DMS53 treated with DMSO at 0.1 percent for 48 hours (cell line): ENCODE data around the gene PARD3.
A peak's percentile ranks its signal among the peaks of the same experiment; 100 is the strongest.

Experiments
- DNase-seq: peaks from one replicate; lab custom pipeline; 2025; ENCODE audit not compliant: unreplicated experiment; lab: John Stamatoyannopoulos, UW

Gene PARD3

DNA sequence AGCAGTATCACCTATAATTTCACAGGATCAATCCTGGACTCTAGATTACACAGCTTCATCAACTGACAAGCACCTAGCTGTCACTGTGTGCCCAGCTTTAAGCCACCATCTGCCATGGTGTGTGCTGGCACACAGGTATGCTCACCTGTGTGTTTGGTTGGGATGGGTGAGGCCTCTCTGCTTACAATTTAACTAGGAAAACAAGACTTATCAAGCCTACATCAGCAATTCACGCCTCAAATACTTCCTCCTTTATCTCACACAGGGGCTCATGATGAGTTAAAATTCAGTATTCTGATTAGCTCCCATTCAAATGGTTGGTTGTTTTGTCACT is 608.2 kb downstream of the PARD3 start:
- no peak for DNase-seq

DNA sequence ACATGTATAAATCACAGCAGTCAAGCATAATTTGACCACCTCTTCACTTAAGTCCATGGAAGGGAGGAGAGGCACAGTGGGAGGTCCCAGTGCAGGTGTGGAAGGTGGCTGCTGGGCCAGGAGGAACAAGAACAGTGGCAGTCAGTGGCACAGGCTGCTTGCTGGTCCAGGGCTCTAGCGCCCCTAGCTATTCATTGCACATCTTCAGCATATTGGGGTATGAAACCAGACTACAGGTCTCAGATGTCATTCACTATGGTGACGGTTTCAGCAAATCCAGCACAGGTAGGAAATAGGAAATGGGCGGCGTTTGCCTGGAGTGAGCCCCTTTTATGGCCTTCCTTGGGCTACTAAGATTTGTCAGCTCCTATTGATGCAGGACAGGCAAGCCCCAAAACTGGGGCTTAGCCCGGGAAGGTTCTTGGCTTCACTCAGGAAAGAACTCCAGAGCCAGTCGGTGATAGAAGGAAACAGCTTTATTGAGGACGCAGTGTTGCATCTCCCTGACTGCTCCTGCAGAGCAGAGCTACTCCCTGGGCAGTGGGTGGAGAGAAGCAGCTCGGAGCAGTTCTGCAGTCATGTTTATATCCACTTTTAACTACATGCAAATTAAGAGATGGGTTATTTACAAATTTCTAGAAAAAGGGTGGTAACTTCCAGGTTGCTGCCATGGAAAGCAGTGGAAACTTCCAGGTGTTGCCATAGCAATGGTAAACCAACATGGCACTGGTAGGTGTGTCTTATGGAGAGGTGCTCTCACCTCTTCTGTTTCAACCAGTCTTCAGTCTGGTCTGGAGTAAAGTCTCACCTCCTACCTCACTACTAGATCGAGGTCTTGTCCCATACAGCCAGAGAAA is 608.8 kb downstream of the PARD3 start:
- DNase-seq: no peak

DNA sequence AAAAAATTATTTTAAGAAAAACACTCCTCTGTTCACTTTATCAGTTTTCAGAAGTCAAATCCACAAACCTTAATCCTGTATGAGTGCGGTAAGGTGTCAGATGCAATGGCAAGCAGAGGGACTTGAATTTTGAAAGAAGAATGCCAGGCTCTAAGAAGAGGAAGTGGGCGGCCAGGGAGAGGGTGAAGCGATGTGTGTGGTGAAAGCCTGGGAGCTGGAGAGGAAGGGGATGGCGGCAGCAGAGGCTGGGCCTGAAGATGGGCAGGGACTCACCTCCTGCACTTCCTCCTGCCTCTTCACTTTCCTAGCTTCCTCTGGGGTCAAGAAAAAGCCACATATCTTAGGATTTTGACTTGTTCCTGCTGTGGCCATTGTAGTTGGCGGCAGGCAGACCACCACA is 609.6 kb downstream of the PARD3 start:
- no peak for DNase-seq

DNA sequence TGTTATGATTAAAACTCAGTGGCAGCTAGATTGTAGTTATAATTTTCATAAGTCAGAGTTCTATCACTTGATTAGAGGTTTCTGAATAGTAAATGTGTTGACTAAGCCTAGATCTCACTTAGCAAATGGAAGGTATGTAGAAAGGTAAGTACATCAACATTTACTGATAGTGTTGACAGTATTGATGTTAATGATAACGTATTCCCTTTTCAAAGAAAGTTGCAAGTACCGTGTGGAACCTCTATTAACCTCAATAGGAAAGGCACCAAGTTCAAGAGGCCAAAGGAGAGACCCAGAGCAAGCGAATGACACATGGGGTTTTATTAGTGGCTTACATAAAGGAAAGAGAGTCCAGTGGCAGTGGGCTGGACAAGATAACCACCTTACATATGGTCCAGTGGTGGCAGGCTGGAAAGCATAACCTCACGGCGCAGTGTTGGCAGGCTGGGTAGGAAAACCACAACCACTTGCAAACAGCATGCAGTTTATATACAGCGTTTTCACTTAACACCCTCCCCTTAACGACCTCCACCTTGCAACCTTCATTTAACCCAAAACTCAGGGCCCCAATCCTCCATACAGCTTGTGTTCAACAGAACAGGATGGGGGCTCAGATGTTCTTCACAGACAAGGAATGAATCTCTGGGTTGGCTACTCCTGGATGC is 611.0 kb downstream of the PARD3 start:
- DNase-seq: no peak

DNA sequence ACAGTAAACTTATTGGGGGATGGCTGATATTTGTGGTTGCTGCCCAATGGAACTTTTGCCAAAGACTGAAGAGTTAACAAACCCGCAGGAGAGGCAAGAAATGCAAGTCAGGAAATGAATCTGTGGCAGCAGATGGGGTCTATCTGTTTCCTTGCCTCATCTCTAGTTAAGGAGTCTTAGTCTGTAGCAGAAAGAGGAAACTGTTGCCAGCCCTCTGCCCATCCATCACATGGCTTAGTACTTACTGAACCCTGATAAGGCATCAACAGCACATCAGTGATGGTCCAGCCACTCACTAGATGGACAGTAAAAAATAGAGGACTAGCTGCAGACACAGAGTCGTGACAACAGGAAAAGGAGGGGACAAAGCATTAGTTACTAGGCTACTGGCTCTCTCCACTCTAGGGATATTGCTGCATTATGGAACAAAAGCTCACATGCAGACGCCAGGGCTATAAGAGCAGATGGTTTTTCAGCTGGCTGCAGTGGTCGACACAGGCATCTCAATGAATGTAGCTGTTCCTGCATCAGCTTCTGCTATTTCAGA is 614.7 kb downstream of the PARD3 start:
- DNase-seq: no peak

DNA sequence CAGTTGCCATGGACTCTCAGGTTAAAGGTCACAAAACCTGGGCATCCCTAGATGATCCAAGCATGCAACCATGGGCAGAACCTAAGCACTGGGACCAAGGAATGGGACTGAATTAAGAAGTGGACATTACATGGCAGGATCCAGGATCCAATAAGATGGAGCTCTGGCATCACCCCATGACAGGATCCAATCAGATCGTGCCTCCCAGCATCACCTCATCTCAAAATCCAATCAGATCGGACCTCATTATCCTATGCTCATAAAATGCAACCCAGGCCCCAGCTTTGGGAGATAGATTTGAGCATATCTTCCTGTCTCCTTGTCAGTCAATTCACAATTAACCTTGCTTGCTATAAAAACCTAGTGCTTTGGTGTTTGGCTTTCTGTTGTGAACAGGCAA is 616.1 kb downstream of the PARD3 start:
- no peak for DNase-seq

DNA sequence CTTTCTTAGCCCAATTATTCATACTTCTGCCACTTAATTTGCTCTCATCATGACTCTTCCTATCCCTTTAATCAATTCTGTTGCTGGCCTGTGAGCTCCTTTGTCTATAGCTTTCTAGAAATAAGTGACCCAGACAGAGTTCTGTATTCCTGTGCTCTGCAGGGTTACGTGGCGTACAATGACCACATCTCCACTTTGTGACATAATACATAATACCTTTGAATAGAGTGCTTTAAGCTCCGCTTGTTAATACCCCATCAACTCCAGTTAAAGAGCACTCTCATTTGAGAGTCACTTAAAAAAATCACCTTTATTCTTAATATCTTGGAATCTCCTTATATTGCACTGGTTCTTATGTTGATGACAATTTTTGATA is 619.0 kb downstream of the PARD3 start:
- no peak for DNase-seq

DNA sequence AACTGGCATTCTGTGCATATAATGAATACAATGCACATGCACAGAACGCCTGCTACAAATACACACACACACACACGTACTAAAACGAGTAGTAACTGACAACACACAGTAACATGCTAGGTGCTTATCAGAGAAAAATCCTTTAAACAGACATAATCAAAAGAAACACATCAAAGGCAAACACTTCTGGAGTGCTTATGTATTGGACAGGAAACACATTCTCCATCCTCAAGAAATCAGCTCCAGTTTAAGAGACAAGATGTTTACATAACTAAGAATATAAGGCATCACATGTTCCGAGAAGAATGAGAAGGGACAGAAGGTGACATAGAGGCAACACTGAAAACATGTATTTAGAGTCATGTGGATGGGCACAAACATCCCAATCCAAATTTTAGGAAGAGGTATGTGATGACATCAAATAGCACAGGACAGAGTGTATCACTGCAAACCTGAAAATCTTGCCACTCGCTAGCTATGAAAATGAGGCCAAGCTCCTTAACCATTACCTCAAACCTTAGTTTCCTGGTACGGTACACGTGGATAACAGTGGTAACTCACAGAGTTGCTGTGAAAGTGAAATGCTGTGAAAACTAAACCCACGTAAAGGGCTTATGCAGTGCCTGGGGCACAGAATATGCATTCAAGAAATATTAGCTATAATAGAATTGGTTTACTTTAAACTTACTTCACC is 619.6 kb downstream of the PARD3 start:
- DNase-seq: peak; percentile 4

DNA sequence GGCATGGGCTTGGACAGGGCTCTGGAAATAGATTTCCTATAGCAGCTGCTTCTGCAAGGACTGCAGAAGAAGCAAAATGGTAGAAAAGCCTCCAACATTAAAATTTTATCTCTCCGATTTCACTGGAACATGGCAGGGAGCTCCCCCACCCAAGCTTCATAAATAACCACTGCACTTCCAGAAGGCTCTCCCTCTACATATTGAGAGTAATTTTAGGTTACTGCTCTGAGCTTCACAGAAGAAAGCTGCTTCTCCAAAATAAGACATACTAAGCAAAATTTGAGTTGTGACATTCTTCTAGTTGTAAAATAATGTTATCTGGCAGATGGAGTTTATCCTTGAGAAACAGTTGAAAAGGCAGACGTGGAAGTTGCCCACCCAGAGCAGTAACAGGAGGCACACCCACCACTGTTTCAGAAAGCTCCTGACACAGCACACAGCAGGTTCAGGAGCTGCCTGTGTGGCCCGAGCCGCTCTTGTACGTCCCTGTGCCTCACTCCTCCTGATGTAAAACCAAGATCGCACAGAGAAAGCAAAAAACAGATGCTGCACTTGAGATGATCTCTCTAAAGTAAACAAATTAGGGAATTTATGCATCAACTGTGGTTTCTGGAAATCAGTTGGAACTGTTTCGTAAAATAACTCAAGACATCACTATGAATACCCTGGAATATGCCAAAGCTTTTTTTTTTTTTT is 621.0 kb downstream of the PARD3 start:
- no peak for DNase-seq

DNA sequence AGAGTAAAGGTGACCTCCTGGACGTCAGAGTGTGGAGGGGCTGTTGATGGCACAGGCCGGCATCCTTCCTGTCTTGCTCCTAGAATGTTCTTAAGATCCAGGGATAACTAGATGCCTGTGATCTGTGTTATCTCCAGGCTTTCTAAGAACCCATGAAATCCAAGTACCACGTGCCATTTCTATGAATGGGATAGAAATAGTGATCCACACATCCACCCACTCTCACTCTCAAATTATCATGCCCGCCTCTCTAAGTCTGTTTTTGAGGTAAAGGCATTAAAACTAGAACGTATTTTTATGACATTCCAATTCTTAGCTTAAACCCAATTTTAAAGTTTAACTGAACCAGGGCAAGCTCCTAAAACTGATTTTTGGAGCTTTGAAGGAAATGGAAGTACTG is 622.5 kb downstream of the PARD3 start:
- DNase-seq: no peak

DNA sequence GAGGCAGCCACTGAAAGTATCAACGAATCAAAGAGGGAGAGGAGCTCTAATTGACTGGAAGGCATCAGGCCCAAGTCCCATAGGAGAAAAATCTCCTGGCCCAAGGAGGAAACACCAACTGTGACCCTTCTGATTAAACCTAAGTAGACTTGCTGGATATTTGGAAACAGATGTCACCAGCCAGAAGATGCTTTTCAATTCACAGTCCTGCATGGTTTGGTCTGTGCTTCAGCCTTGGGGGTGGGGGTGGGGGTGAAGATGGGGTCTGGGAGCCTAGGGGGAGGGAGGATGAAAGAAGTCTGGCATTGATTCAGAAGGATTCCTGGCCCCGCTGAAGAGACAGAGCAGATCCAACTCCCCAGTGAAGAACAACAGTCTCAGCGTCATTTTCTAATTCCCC is 623.7 kb downstream of the PARD3 start:
- no peak for DNase-seq

DNA sequence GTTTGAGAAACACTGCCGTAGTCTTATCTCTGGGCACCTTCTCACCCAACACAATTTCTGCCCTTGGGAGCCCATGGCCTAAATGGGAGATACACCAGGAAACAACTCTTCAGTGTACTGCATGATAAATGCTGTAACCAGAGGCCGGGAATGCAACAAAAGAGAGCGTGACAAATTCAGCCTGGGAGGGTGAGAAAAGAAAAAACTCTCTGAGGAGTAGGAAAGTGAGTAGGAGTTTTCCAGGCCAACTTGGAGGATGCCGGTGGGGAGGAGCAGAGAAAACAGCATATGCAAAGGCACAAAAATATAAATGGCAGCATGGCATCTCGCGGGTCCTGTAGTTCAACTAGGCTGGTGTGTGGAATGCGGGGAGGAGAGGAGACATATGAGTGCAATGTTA is 624.5 kb downstream of the PARD3 start:
- DNase-seq: no peak

DNA sequence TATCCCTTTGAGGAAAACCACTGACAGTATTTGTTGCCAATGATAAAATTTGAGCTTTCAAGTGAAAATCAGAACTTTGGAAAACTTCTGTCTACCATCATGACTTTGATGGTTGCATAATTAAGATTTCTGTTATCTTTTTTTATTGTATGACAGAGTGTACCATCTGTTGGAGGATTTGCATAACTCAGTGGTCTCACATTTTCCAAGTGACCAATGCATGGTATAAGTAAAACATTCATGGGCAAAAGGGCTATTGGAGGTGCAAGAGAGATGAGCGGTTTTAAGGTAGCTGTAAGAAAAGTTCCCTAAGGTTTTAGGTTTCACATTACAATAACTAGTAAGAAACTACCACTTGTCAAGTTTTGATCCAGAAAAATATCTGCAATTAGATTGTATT is 625.3 kb downstream of the PARD3 start:
- no peak for DNase-seq

DNA sequence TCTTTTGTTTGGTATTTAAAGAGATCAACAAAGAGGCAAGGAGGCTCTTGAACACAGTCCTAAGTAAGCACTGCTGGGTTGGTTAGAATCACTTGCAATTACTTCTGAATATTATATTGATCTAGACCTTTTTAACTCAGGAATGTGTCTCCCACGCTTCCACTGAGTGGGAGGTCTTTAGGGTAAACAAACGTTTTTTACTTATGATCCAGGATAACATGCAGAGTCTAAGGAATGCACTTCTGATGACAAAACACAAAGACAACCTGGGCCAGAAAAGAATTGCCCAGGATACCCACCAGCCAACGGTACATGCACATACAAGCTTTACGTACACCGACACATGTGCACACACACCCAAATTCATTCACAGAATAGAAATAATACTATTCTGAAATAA is 626.9 kb downstream of the PARD3 start:
- DNase-seq: no peak

DNA sequence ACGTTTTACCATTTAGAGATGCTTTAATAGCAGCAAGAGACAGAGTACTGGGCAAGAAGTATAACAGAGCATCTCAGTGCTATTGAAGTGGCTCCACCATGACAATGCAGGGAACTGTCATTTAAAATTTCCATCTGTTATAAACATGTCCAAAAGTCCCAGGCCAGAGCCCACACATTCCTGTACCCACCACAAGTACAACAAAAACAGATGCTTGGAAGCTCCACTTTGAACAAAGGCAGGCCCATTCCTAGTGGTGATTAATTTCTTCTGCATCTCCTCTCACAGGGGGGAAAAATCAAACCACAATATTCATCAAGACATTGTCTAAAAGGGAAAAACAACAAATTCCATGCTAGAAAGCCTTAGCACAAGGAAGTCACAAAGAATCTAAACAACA is 627.9 kb downstream of the PARD3 start:
- no peak for DNase-seq

DNA sequence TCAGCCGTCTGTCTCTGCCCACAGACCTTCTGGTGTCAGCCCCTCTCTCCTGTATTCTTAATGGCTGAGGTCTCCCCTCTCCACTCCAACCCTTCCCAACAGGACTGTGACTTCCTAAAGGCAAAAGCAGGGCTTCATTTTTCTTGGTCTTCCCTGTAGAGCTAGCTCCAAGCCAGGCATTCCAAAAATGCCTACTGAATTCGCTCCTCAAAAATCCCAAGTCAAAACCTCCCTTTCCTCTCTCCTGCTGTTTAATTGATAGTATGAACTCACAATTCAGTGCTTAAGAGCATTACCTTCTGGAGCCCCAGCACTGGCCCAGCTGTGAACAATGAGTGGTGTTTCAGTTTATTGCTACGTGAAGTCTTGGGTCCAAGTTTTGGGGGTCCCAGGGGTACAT is 628.4 kb downstream of the PARD3 start:
- DNase-seq: no peak

DNA sequence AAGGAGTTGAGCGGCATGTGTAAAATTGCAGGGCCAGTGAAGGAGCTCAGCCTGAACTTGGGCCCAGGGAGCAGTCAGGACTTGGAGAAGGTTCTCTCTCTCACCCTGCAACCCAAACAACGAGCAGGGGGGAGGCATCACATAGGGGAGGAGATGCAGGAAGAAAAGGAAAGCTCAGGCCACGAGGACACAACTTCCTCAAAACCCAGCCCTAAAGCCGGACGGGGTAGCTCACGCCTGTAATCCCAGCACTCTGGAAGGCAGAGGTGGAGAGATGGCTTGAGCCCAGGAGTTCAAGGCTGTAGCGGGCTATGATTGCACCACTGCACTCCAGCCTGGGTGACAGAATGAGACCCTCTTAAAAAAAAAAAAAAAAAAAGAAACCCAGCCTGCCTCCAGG is 629.1 kb downstream of the PARD3 start:
- no peak for DNase-seq

DNA sequence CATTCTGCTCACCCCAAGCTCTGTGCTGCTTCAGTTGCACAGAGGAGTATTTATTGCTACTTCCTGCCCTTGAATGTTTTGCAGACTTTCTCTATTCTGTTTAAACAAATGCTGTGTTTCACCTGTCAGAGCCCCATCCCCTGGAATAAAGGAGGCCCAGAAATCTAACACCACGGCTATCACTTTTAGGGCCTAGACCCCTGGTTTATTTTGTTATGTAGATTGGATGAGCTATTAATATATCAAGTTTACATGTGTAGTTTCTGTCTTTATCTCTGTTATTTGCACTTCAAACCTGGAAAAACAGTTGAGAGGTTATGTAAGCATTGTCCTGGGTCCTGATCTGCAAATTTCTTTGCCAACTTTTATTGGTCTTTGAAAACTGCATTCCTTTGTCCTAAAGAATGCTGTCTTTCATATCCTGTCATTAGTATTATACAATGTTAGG is 630.1 kb downstream of the PARD3 start:
- DNase-seq: peak; percentile 5

DNA sequence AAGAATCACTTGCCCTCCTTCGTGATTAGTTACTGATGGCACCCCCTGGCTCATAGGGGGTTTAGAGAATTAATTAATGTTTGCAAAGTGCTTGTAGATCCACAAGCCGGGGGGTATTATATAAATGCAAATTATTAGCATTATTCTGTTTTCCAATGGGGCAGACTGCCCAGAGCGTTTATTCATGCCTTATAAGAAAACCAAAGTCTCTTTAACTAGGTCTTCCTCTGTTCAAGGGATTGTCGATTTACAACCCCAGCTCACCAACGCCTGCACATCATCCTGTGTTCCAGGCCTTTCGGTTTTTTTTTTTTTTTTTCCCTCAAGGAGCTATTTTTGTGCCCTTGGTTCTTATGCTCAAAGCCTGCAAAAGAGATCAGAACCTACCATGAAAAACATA is 630.7 kb downstream of the PARD3 start:
- DNase-seq: no peak

DNA sequence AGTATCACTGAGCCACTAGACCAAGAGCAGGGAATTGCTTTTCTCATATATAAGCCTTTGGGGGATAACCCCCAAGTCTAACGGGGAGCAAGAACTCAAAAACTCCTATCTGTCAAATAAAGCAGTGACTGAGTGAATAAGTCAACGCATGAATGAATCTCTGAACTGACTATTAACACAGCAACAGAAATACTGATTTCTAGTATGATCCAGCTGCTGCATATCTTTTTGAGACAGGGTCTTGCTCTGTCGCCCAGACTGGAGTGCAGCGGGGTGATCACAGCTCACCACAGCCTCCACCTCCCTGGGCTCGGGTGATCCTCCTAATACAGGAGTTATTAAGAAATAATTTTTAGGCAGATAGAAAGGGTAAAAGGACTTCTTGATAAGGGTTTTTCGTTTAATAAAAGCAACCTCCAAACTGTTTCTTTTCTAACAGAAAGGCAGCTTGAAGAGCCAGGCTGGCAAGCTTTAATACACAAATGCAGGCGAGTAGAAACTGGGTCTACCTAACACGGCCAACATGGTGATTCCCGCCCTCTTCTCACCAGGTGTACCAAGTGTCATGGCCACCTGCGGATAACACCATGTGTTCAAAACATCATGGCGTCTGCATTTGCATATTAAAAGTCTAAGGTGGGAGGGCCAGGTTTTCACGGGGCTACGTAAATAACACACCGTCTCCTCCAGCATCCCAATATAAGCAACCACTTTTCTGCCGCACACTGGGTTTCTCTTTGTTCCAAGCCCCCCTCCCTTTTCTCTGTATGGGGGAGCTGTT is 631.9 kb downstream of the PARD3 start:
- DNase-seq: no peak
